ENCODE measurements around the gene DNAAF9.

GRCh38 chr20:3396492-3396891 lies 11.0 kb downstream of the DNAAF9 start:
- TF ChIP-seq POLR2AphosphoS5 (IDR thresholded peaks at IDR 0.05) (no peak), POLR2A (IDR thresholded peaks at IDR 0.05) (no peak), CTCF (IDR thresholded peaks at IDR 0.05) (no peak)

All from sigmoid colon (tissue), 4 donors.